Mucosa of gallbladder (tissue), 1 donor: Measurements from ENCODE around the gene SFXN1. TPM values are rescaled to one million over a fixed set of nuclear protein-coding genes. Genes with fewer than 3 reads are reported as not detected.
"Not testable (repeated sequence)": the region's sequence is repeated elsewhere in the genome, so short reads cannot be mapped to it uniquely, and the experiment has no call there.

Experiments used
- DNase-seq: peaks from one replicate; pipeline ENCODE4 v3.0.0-alpha.2; 2020; ENCODE audit warnings: low spot score
- total RNA-seq: library from RNA; stranded (reverse); gene quantifications from one replicate; pipeline ENCODE4 v1.2.1, GENCODE V29; 2021
- donor health status: DM: no; HTN: no; CAD: no.

SFXN1 gene
- total RNA-seq, 1 donor from 2014 or later: 42.7 TPM

DNA sequence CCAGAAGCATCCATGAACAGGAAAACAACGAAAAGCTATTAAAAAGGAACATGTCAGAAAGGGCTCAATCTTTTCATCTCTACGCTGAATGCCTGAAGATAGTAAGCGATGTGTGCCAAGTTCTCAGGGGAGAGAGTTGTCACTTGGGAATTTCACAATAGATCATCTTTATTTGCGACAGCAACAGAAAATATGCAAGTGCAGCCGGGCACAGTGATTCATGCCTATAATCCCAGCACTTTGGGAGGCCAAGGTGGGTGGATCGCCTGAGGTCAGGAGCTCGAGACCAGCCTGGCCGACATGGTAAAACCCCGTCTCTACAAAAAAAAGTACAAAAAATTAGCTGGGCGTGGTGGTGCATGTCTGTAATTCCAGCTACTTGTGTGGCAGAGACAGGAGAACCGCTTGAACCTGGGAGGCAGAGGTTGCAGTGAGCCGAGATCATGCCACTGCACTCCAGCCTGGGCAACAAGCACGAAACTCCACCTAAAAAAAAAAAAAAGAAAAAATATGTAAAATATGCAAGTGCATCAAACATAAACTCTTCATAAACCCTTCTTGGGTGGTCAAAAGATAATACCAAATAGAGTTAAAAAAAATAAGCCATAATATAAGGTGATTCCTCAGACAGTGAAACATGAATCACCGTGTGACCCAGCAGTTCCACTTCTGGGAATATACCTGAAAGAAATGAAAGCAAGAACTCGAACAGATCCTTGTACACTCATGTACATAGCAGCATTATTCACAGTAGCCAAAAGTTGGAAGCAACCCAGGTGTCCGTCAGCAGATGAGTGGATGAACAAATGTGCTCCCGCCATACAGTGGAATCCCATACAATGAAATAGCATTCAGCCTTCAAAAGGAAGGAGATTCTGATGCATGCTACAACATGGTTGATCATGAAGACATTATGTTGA is 16.2 kb downstream of the SFXN1 start:
- no peak for DNase-seq

DNA sequence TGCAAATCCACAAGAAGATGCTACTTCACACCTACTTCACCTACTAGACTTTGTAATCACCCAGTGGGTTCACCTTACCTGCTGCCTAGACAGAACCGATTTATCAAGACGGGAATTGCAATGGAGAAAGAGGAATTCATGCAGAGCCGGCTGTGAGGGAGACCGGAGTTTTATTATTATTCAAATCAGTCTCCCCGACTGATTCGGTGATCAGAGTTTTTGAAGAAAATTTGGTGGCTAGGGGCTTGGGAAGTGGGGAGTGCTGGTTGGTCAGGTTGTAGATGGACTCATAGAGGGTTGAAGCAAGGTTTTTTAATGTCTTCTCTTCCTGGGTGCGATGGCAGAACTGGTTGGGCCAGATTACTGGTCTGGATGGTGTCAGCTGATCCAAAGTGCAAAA is 23.4 kb downstream of the SFXN1 start:
- no peak for DNase-seq

GRCh38 chr5:175507671-175508070 is 29.3 kb downstream of the SFXN1 start:
- DNase-seq: not testable (repeated sequence)

GRCh38 chr5:175508896-175509295 is 30.5 kb downstream of the SFXN1 start:
- DNase-seq: no peak

DNA sequence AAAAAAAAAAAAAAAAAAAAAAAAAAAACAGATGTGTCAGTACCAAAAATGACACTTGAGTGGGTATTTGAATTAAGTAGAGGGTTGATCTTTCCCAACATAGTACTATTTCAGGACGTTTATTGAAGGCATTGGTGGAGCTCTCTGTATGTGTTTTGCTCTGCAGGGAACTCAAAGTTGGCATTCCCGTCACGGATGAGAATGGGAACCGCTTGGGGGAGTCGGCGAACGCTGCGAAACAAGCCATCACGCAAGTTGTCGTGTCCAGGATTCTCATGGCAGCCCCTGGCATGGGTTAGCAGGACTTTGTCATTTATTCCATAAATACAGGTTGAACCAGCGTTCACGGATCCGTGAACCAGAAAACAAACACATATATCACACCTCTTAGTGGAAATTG is 34.9 kb downstream of the SFXN1 start:
- DNase-seq: no peak

GRCh38 chr5:175513726-175514125 is 35.4 kb downstream of the SFXN1 start:
- DNase-seq: no peak

DNA sequence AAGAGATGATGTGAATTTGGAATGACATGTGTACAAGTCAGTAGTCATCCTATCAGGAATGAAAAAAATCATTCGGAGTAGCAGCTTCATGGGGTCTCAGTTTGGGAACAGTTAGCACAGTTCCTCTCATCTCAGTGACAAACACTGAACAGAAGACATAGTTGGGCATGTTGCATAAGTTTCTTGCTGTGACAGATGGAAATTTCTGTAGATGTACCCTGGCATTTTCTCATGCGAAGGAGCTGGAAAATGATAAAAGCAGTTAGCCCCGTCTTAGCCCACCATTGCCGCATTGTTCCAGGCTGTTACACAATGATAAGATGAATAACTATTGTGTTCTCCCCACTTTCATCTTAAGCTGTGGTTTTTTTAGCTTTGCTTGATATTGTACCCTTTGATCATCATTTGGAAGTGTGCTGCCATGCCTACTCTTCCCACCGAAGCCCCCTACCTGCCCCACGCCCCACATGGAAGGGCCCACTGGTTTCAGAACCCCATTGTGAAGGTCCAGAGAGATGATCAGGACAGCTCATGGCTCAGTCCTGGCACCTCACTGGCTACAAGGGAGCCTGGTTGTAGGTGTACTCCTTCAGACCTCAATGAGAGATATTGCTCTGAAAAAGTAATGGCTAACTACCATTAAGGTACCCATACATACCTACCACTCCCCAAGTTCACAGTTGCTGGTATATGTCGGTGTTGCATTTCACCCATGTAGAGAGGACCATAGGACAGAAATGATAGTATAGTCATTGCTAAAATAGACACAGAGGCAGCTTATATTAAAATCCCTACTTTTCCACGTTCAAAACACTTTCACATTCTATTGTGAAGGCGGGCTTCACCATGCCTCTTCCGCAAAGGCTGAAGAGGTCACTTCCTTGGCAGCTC is 38.8 kb downstream of the SFXN1 start:
- DNase-seq: no peak

GRCh38 chr5:175517824-175518450 is 39.6 kb downstream of the SFXN1 start:
- no peak for DNase-seq

- DNase-seq: no peak
These were observed 40.6 kb downstream of the SFXN1 start for GRCh38 chr5:175519006-175519405.

GRCh38 chr5:175520321-175520720 is 42.0 kb downstream of the SFXN1 start:
- DNase-seq: no peak

DNA sequence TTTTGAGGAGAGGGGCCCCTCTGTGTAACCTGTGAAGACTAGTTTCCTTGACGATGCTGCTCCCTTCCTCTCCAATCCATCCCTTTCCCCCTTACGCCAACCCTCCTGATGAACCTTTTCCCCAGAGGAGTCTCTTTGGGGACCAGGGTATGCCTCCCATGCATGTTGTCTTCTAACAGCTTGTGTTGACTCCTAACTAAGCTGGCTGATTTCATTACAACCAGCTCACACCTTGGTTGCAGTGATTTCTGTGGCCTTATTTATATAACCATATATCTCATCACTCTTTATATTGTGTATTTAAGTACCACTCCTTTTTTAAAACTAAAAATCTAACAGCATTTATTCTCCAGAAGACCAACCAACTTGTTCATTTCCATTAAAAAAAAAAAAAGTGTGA is 42.5 kb downstream of the SFXN1 start:
- no peak for DNase-seq

- no peak for DNase-seq
These were observed 43.0 kb downstream of the SFXN1 start for GRCh38 chr5:175521313-175521833.

DNA sequence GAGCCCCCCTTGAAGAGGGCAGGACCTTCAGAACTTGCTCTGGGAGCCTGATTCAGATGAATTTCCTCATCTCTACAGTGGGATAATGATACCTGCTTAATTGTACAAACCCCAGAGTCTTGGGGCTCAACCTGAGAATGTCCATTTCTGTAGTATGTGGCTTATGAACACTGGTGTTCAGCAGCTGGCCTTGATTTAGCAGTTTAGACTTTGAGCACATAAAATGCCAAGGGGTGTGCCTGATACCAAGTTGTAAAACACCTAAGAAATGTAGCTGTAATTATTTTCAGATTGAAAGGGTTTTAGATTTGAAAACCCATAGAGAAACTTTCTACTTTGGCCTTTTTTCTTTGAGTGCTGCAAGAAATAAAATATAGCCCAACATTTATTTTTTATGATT is 44.9 kb downstream of the SFXN1 start:
- DNase-seq: no peak

DNA sequence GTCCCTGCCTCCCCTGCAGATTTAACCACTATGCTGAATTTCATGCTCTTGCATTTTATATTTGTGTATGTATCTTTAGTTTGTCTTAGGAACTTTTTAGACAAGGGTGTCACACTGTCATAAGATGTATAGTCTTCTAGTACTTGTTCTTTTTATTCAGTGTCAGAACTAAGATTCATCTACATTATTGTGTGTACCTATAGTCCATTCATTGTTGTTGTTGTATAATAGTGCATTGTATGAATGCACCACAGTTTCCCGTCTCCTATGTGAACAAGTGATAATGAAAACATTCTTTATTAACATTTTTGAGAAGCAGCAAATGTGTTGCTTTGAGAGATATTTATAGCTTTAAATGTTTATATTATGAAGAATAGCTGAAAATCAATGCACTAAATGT is 45.9 kb downstream of the SFXN1 start:
- no peak for DNase-seq

- no peak for DNase-seq
These were observed 48.3 kb downstream of the SFXN1 start for GRCh38 chr5:175526691-175527090.

GRCh38 chr5:175531361-175531760 is 53.0 kb downstream of the SFXN1 start:
- DNase-seq: no peak

GRCh38 chr5:175534070-175534932 is 55.9 kb downstream of the SFXN1 start:
- DNase-seq: peak; percentile 71

GRCh38 chr5:175535331-175535730 is 57.0 kb downstream of the SFXN1 start:
- DNase-seq: not testable (repeated sequence)

GRCh38 chr5:175535796-175536195 is 57.4 kb downstream of the SFXN1 start:
- no peak for DNase-seq

- DNase-seq: no peak
These were observed 60.2 kb downstream of the SFXN1 start for GRCh38 chr5:175538576-175538975.

DNA sequence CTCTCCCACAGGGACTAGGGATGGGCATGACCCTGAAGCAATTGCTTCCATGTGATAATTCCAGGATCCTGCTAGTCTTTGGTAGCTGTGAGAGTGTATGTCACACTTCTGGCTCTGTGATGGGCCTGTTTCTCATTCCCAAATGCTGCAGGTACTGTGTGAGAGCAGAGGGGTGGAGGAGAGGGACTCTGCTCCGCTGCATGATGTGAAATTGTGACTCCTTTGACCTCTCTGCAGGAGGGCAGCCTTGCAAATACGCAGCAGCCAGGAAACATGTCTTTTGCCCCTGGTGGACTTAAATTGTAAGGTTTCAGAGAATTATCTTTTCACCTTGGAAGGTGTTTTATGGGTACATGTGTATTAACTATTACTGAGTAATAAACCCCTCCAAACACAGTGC is 61.6 kb downstream of the SFXN1 start:
- no peak for DNase-seq
